ENCODE results near the gene CAMSAP2.

The CAMSAP2 gene

DNA sequence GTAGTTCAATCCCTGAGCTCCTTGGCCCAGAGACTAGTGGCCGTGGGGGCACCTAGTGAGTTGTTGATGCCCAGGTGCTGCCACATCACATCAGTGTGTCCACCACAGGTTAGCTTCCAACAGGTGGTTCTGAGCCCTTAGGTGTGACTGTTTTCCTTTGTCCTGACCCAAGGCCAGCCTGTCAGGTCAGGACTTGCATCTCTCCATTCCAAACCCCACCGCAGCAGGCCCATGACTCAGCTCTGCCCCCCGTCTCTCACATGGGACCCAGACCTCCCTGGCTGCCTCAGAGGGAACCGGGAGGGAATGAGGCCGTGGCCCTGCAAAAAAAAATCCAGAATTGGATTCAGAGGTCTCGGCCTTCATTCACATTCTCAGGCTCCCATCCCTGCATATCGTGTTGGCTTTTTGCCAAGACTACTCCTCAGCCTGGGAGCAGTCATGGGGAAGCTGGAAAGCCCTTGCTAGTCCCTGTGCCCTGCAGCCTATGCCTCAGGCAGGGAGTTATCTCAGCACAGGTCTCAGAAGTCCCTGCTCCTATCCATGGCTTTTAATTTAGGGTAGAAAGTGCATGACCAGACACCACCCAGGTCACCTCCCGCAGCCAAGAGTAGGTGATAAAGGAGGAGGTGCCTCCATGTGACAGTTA is 163.2 kb downstream of the CAMSAP2 start:
- no peak for DNase-seq

GRCh38 chr1:200903793-200904192 is 165.1 kb downstream of the CAMSAP2 start:
- DNase-seq: no peak

DNA sequence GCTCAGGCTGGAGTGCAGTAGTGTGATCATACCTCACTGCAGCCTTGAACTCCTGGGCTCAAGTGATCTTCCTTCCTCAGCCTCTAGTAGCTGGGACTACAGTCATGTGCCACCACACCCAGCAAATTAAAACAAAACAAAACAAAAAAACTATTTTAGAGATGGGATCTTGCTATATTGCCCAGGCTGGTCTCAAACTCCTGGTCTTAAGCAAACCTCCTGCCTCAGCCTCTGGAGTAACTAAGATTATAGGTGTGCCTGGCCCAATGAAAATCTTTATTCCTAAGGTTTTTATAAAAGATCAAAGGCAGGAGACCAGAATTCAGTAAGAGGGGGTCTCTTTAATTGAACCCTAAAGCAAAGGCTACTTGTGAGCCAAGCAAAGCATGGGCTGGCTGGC is 166.1 kb downstream of the CAMSAP2 start:
- no peak for DNase-seq

- DNase-seq: peak; percentile 22
Observed at GRCh38 chr1:200905411-200906052, 166.8 kb downstream of the CAMSAP2 start.

- DNase-seq: no peak
Observed at GRCh38 chr1:200906491-200906890, 167.8 kb downstream of the CAMSAP2 start.

- DNase-seq: no peak
Observed at GRCh38 chr1:200907611-200908097, 169.0 kb downstream of the CAMSAP2 start.

DNA sequence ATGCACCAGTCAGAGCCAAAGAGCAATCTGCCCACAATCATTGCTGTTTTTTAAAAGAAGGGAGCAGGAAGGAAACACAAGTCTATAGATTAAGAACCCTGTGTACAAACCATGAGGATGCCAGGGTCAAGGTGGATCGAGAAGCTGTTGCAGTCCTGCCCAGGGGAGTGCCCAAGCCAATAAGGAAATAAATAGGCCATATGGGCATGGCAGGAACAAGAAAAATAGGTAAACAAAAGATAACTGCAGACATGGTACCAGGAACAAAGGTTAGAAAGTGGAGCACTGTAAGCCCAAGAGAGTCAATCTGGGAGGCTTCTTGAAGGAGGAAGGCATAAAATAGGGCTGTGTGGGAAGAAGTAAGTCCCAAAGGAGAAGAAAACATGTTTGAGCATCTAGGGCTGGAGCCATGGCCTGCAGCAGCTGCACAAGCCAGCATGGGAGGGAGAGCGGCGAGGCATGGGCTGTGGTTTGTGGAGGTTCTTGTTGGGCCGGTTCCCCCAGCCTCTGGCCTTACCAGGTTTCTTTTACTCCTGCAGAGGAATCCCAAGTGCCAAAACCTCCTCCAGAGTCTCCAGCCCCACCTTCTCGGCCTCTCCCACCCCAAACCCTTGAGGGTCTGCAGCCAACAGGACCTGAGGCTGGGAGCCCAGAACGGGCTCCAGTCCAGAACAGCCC is 169.6 kb downstream of the CAMSAP2 start:
- DNase-seq: no peak

- DNase-seq: no peak
Observed at GRCh38 chr1:200909071-200909470, 170.4 kb downstream of the CAMSAP2 start.

DNA sequence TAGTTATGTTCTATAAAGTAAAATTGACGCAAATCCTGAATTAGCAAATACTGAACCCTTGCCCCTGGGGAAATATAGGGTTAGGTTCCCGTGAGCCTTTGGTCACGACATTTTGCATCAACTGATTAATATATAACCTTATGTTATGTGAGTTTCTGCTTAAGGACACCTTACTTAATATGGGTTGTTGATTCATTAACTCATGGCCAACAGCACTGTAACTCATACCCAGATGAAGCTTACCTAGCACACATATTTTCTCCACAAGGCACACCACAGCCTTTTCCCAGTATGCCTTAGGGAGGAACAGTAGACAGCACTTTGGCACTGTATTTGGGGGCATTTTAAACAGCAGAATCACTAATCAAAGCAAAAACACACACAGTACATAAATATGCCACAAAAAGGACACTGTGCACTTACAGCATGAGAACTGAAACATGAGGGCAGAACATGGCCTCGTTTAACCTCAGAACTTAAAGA is 171.1 kb downstream of the CAMSAP2 start:
- no peak for DNase-seq
